GM21529 (cell line): ENCODE results near the gene GNAQ.

Source experiments
- ATAC-seq: cut with Tn5 transposase; IDR thresholded peaks from one replicate; pipeline ENCODE4 v1.9.1; 2021; ENCODE audit not compliant: unreplicated experiment

The GNAQ gene

GRCh38 chr9:77975036-77975435 lies 56.6 kb downstream of the GNAQ start:
- no peak for ATAC-seq

GRCh38 chr9:77974434-77974833 lies 57.2 kb downstream of the GNAQ start:
- no peak for ATAC-seq

GRCh38 chr9:77969083-77969482 lies 62.5 kb downstream of the GNAQ start:
- ATAC-seq, result no peak

GRCh38 chr9:77968506-77968905 lies 63.1 kb downstream of the GNAQ start:
- no peak for ATAC-seq

- ATAC-seq, result no peak
Measured at GRCh38 chr9:77966718-77967117, 64.9 kb downstream of the GNAQ start.

DNA sequence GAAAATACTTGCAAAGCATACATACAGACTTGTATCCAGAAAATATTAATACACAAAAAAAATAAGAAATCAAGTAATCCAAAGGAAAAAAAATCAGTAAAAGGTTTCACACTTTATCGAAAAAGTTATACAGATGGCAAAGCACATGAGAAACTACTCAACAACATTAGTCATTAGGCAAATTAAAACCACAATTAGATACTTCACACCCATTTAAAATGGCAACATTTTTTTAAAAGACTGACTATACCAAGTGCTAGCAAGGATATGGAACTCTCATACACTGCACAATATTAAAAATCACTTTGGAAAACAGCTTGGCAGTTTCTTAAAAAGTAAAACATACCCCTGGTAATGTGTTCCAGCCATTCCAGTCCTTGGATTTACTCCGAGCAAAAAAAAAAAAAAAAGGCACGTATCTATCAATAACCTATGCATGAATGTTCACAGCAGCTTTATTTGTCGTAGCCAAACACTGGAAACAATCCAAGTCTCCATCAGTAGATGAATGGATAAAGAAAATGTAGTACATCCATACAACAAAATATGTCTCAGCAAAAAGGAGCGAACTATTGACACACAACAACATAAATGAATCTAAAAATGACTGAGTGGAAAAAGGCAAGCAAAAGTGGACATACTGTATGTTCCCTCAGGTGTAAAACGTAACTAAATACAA lies 66.0 kb downstream of the GNAQ start:
- no peak for ATAC-seq

DNA sequence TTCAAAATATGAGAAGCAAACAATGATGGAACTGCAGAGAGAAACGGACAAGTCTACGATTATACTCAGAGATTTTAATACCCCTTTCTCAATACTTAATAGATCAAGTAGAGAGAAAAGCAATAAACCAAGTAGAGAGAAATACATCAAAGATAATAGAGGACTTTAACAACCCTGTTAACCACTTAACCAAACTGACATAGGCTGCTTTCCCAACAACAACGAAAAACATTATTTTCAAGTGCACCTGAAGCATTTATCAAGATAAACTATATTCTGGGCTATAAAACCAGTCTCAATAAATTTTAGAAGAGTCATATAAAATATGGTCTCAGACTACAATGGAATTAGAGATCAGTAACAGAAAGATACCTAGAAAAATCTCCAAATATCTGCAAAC lies 67.4 kb downstream of the GNAQ start:
- no peak for ATAC-seq

GRCh38 chr9:77961541-77961940 lies 70.1 kb downstream of the GNAQ start:
- ATAC-seq, result no peak

GRCh38 chr9:77960356-77961153 lies 71.1 kb downstream of the GNAQ start:
- no peak for ATAC-seq

GRCh38 chr9:77959803-77960202 lies 71.8 kb downstream of the GNAQ start:
- ATAC-seq, result no peak

- ATAC-seq, result no peak
Measured at GRCh38 chr9:77957652-77958051, 74.0 kb downstream of the GNAQ start.

GRCh38 chr9:77956555-77956954 lies 75.1 kb downstream of the GNAQ start:
- ATAC-seq, result no peak

DNA sequence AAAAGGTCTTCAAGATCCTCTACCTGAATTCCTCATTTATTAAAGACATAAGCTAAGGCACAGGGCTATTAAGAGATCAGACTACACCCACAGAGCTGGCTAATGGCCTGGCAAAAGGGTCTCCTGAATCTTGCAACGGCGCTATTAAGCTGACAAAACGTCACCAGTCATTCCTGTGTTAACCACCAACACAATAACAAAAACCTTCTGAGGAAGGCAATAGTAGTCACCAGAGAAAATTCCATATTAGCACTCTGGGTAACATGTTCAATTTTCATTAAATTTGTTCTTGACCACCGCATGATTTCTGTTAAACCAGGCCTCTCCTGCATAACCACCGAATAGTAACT lies 77.0 kb downstream of the GNAQ start:
- ATAC-seq, result no peak

DNA sequence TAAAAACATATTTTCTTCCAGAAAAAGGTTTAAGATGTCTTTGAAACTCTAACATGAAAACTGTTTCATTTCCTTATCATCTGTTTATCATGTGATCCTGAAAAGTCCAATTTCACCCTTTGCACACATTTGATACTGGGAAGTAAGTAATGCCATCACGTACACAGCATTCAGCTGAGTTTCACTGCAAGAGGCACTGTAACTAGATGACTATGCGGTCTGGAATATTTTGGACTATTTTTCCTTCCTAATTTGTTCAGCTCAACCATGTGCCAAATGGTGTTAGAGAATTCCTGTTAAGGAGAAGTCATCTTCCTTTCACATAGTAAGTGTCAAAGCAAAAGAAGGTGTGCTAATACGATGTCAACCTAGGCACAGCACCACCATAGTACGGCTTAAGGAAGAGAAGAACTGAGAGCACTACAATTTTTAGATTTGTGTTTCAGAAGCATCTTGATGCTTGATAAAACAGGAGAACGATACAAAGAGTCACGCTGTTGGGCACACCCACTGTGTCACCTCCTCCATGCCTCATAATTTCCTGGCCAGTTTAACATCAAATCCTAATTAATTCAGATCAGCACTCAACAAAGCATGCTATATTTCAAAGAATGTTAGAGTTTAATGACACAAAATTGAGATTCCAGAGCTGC lies 77.5 kb downstream of the GNAQ start:
- ATAC-seq, result no peak

DNA sequence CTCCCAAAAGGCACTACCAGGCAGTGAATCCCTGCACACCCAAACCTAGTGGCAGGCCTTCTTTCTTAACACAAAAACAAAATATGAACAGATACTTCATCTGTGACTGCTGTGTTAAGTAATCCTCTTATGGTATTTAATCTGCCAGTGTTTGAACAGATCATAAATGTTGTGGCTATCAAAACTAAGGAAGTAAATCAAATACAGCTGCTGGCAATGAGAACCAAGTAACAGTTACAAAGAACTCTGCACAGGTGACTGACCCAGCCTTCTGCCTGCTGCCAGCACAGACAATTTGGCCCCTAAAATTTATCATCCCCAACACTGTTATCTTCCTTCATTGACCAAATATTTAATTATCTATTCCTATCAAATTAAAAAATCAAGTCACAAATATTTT lies 78.0 kb downstream of the GNAQ start:
- ATAC-seq, result no peak

DNA sequence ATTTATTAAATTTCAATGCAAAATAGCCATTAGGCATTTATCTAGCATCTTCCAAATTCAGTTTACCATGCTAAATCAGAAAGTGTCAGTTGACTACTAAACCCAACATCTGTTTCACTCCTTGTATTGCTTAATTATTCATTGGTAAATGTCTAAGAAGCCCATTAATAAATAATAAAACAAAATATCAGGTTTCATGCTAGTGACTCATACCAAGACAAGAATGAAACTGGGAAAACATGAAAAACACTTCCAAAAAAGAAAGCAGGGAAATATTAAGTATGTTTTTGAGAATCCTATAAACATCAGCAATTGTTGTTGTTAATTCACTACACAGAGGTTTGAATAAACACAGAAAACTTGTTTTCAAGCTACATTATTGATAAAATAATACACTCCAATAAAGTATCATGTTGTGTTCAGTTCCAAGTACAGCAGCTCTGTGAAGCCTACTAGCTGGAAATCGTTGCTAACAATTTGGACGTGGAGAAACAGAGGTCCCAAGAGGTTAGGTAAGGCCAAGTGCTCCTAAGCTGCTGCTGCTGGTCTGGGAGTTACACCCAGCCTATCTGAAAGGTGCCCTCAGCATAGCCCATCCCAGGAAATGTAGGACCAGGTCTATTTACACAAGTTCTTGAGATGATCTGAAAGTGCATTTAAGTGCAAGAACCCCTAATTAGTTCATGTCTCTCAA lies 78.8 kb downstream of the GNAQ start:
- ATAC-seq, result no peak

GRCh38 chr9:77951369-77951768 lies 80.2 kb downstream of the GNAQ start:
- ATAC-seq, result no peak

DNA sequence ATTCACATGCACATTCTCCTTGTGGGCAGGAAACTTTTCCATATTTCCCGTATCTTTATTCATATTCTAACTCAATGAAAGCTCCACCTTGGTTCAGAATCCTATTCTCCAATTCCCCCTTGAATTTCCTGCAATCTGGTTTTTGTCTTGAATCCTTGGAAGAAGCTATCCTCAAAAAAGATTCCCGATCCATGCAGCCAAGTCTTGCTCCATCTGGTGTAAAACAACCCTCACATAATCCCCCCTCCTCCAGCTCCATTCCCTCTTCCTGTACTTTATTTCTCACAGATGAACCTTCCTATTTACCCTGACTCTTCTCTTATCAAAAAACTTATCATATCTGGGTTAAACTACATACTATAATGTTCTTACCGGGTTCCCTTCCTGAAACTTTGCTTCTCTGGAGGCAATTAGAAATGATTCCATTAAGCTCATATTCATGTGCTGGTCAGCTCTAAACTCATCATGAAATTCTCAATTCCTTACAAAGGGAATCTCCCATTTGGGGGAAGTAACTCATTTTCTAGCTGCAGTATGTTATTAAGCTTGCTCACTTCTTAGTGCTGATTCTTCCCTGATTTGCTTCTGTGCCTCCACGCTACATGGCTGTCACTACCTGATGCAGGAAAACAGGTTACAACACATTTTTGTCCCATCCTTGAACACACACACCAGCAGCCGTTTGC lies 81.7 kb downstream of the GNAQ start:
- ATAC-seq, result no peak

DNA sequence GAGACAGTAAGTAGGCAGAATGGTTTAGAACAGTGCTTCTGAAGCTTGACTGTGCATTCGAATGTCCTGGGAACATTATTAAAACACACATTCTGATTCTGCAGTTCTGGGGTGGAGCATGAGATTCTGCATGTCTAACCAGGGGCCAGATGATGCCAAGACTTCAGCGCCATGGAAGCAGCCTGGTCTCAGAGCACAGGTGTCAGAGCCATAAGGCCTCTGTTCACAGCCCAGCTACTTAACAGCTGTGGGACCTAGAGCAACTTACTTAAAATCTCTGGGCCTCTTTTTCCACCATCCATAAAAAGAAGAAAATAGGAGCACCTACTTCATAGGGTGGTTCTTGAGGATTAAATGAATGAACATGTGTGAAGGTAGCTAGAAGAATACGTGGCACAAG lies 84.0 kb downstream of the GNAQ start:
- no peak for ATAC-seq

DNA sequence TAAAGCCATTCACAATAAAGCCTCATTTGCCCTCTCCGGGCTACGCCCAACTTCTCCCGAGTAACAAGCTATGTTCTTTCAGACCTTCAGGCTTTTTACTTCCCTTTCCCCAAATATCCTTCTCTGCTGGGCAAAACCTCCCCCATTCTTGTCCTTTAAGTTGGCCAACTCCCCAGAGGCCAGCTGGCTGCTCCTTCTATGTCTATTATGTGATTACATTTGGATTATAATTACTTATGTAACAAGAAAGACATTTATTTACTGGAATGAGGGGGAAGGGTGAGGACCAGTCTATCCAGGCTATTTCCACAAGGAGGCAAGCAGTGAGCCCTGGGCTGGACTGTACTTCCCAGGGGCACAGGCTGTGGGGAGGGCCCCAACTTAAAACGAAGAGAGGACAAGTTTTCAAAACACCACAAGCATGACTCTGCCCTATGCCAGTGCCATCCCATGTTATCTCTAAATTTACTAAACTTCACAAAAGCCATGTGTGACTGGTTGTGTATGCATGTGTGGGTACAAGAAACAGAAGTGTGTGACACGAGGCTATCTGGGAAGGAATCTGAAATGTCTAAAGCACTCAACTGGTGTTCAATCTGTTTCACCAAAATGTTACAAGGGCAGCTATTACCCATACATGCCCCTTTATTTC lies 84.5 kb downstream of the GNAQ start:
- ATAC-seq, result no peak

- ATAC-seq, result no peak
Measured at GRCh38 chr9:77946296-77946695, 85.3 kb downstream of the GNAQ start.
